Mucosa of stomach (tissue), 1 donor: ENCODE measurements around the gene RASSF3.
"Not testable (repeated sequence)": the region's sequence is repeated elsewhere in the genome, so short reads cannot be mapped to it uniquely, and the experiment has no call there.

ENCODE experiments used
- H3K27me3 ChIP-seq: one replicate; pipeline ENCODE4 v1.7.0; 2013; ENCODE audit warnings: mild to moderate bottlenecking, low read length; ENCODE audit not compliant: control insufficient read depth, insufficient read depth
- H3K36me3 ChIP-seq: one replicate; pipeline ENCODE4 v1.7.0; 2013; ENCODE audit warnings: low read length; ENCODE audit not compliant: control insufficient read depth, insufficient read depth
- H3K4me1 ChIP-seq: one replicate; pipeline ENCODE4 v1.7.0; 2013; ENCODE audit warnings: mild to moderate bottlenecking, low read length; ENCODE audit not compliant: control insufficient read depth, insufficient read depth
- H3K4me3 ChIP-seq: one replicate; pipeline ENCODE4 v1.7.0; 2013; ENCODE audit warnings: low read length
- H3K9ac ChIP-seq: one replicate; pipeline ENCODE4 v1.7.0; 2013; ENCODE audit warnings: mild to moderate bottlenecking, low read length, moderate library complexity
- H3K9me3 ChIP-seq: one replicate; pipeline ENCODE4 v1.7.0; 2013; ENCODE audit warnings: mild to moderate bottlenecking, low read length, moderate library complexity; ENCODE audit not compliant: control insufficient read depth
- donor health status: Pancreatic carcinoma.

The RASSF3 gene

GRCh38 chr12:64678835-64679234 lies 68.5 kb downstream of the RASSF3 start:
- Histone ChIP-seq H3K4me1 (peaks cover 66% of the 10 kb centered on the region), H3K9ac (peak overlapping the region; percentile 63), H3K36me3 (no peaks in the 10 kb centered on the region), H3K4me3 (no peak overlapping the region), H3K9me3 (no peaks in the 10 kb centered on the region), H3K27me3 (no peaks in the 10 kb centered on the region)

GRCh38 chr12:64679487-64680001 lies 69.2 kb downstream of the RASSF3 start:
- H3K27me3 ChIP-seq: no peaks in the 10 kb centered on the region
- no peaks in the 10 kb centered on the region for H3K36me3 ChIP-seq
- H3K4me3 ChIP-seq: peak overlapping the region; percentile 24
- peaks cover 59% of the 10 kb centered on the region for H3K4me1 ChIP-seq
- peak overlapping the region; percentile 63 for H3K9ac ChIP-seq
- H3K9me3 ChIP-seq: no peaks in the 10 kb centered on the region

DNA sequence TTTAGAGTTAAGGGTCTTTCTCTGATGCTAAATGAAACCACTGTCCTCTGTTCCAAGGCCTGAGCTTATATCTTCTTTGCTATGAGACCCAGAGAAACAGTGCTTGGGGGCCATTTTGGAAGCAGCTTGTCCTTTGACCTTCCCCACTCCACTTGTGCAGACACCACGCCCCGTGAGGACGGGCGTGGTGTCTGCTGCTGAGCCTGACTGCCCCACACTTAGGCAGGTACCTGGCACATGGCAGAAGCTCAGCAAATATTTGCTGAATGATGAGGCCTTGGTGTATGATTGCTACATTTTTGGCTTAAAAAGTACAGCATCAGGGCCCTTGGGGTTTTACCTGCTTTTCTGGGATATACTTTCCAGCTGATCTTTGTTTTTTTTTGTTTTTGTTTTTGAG lies 69.9 kb downstream of the RASSF3 start:
- H3K4me3 ChIP-seq: peak overlapping the region; percentile 24
- peak overlapping the region; percentile 63 for H3K9ac ChIP-seq
- peaks cover 55% of the 10 kb centered on the region for H3K4me1 ChIP-seq
- H3K27me3 ChIP-seq: no peaks in the 10 kb centered on the region
- H3K9me3 ChIP-seq: no peaks in the 10 kb centered on the region
- no peaks in the 10 kb centered on the region for H3K36me3 ChIP-seq

DNA sequence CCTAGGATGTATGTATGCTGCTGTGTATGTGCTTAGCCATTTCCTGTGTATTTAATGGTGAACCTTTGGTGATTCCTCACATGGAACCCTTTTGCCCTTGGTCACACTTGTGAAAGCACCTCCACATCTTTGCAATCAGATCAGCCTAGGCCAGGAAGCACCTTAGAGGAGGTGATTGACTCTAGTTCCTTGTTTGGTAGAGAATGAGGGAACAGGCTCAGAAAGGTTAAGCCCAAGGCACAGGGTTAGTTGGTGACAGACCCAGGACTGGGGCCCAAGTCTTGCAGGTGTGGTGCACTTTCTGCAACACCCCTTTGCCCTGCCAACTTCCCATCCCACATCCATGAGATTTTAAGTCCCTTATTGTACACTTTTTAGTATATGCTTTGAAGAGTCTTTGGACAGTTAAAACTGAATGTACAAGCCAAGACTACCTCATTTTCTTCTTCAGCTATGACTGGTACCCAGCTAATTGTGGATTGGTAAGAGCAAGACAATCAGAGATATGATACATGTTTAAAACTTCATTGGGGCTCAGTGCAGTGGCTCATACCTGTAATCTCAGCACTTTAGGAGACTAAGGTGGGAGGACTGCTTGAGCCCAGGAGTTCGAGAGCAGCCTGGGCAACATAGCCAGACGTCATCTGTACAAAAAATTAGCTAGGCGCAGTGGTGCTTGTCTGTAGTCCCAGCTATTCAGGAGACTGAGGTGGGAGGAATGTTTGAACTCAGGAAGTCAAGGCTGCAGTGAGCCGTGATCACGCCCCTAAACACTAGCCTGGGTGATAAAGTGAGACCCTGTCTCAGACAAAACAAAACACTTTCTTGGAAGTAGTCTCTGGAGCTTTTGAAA lies 71.1 kb downstream of the RASSF3 start:
- Histone ChIP-seq H3K9me3 (no peaks in the 10 kb centered on the region), H3K4me1 (peaks cover 46% of the 10 kb centered on the region), H3K4me3 (no peak overlapping the region), H3K36me3 (no peaks in the 10 kb centered on the region), H3K27me3 (no peaks in the 10 kb centered on the region), H3K9ac (no peak overlapping the region)

- peaks cover 47% of the 10 kb centered on the region for H3K4me1 ChIP-seq
- no peak overlapping the region for H3K4me3 ChIP-seq
- H3K27me3 ChIP-seq: no peaks in the 10 kb centered on the region
- no peaks in the 10 kb centered on the region for H3K36me3 ChIP-seq
- no peak overlapping the region for H3K9ac ChIP-seq
- no peaks in the 10 kb centered on the region for H3K9me3 ChIP-seq
Observed at GRCh38 chr12:64682572-64683277, 72.4 kb downstream of the RASSF3 start.

DNA sequence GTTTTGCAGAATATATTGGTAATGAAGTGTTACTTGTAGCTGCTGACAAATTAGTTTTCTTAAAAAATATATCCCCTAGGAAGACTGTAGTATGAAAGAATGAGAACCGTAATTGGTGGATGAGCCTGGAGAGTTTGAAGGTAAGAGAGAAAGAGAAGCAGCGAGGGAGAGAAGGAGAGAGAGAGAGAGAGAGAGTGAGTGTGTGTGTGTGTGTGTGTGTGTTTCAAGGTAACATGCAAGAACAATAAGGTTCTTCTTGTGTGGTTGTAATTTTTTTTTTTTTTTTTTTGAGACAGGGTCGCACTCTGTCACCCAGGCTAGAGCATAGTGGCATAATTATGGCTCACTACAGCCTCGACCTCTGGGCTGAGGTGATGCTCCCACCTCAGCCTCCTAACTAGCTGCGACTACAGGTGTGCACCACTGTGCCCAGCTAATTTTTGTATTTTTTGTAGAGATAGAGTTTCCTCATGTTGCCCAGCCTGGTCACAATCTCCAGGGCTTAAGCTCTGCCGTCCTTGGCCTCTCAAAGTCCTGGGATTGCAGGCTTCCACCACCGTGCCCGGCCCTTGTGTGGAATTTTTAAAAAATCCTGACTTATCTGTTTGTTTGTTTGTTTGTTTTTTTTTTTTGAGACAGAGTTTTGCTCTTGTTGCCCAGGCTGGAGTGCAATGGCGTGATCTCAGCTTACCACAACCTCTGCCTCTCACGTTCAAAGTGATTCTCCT lies 73.7 kb downstream of the RASSF3 start:
- Histone ChIP-seq H3K9ac (no peak overlapping the region), H3K27me3 (no peaks in the 10 kb centered on the region), H3K4me1 (peaks cover 47% of the 10 kb centered on the region), H3K4me3 (no peak overlapping the region), H3K9me3 (no peaks in the 10 kb centered on the region), H3K36me3 (no peaks in the 10 kb centered on the region)

GRCh38 chr12:64685050-64685449 lies 74.8 kb downstream of the RASSF3 start:
- Histone ChIP-seq H3K9me3 (no peaks in the 10 kb centered on the region), H3K4me3 (no peak overlapping the region), H3K4me1 (peaks cover 37% of the 10 kb centered on the region), H3K36me3 (no peaks in the 10 kb centered on the region), H3K27me3 (no peaks in the 10 kb centered on the region), H3K9ac (no peak overlapping the region)

- no peaks in the 10 kb centered on the region for H3K9me3 ChIP-seq
- no peaks in the 10 kb centered on the region for H3K36me3 ChIP-seq
- H3K4me3 ChIP-seq: no peak overlapping the region
- H3K9ac ChIP-seq: no peak overlapping the region
- H3K27me3 ChIP-seq: no peaks in the 10 kb centered on the region
- peaks cover 32% of the 10 kb centered on the region for H3K4me1 ChIP-seq
Observed at GRCh38 chr12:64685605-64686004, 75.3 kb downstream of the RASSF3 start.

- Histone ChIP-seq H3K4me1 (peaks cover 16% of the 10 kb centered on the region), H3K4me3 (no peak overlapping the region), H3K9me3 (no peaks in the 10 kb centered on the region), H3K9ac (no peak overlapping the region), H3K27me3 (no peaks in the 10 kb centered on the region), H3K36me3 (no peaks in the 10 kb centered on the region)
Observed at GRCh38 chr12:64687816-64688215, 77.5 kb downstream of the RASSF3 start.

GRCh38 chr12:64688219-64688618 lies 77.9 kb downstream of the RASSF3 start:
- Histone ChIP-seq H3K36me3 (no peaks in the 10 kb centered on the region), H3K27me3 (no peaks in the 10 kb centered on the region), H3K9me3 (no peaks in the 10 kb centered on the region), H3K4me1 (peaks cover 12% of the 10 kb centered on the region), H3K4me3 (no peak overlapping the region), H3K9ac (no peak overlapping the region)

DNA sequence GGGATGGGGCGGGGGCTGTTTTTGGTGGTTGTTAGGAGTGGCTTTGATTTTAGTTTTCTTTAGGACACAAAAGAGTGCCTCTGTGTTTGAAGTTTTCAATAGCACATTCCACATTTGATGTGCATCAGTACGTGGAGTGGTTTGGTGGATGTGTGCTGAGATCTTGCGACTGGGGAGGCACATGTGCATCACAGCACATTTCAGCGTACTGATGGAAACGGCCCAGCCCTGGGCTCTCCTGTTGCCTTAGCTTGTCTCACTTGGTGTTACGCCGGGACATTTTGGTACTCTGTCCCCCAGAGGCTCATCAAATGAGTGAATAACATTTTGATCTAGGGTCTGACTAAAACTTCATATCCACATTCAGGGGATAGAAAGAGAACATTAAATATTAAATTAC lies 78.4 kb downstream of the RASSF3 start:
- Histone ChIP-seq H3K9me3 (no peaks in the 10 kb centered on the region), H3K36me3 (no peaks in the 10 kb centered on the region), H3K9ac (no peak overlapping the region), H3K4me1 (peaks cover 8% of the 10 kb centered on the region), H3K4me3 (no peak overlapping the region), H3K27me3 (no peaks in the 10 kb centered on the region)

GRCh38 chr12:64690236-64690635 lies 79.9 kb downstream of the RASSF3 start:
- H3K9me3 ChIP-seq, H3K27me3 ChIP-seq, H3K36me3 ChIP-seq, H3K4me3 ChIP-seq, H3K9ac ChIP-seq: not testable (repeated sequence)
- H3K4me1 ChIP-seq: peaks cover 12% of the 10 kb centered on the region
